G401 (cell line): Measurements from ENCODE around the gene PPP2R3A. TPM values are rescaled to one million over a fixed set of nuclear protein-coding genes. Genes with fewer than 3 reads are reported as not detected.
A peak's percentile ranks its signal among the peaks of the same experiment; 100 is the strongest.

Experiments used
- DNase-seq: peaks from one replicate; pipeline ENCODE4 v3.0.0-alpha.2; 2015; ENCODE audit warnings: low spot score
- in situ Hi-C: cut with HindIII; loops from 2 replicates; pipeline ENCODE4 v1.10.0; 2016; ENCODE audit warnings: low sequenced_read_pairs, mixed read lengths
- total RNA-seq: library from RNA; depleted of rRNA; stranded (reverse); fragments of >200 nt; shearing (Covaris generic); gene quantifications from 2 replicates; pipeline ENCODE4 v1.2.3, GENCODE V29; 2014

The PPP2R3A gene
- total RNA-seq, 1 experiment from 2014 or later: 0.88 TPM

DNA sequence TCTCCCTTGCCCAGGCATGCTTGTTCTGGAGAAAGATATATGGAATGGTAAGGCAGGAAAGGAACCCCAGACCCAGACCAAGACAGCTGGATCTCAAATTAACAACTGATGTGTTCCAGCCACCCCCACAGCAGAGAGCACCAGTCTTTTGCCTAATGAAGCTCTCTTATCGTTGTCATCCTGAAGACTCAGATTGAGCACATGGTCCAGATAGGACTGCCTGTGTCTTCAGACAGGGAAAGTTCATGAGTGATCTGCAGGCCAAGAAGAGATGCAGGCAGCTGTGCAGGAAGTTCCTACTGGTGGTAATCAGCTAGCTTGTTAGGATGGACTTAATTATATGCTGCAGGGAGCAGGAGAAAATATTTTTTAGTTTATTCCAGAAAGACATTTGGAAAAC, 53.3 kb downstream of the PPP2R3A start:
- in situ Hi-C loops: no loop called here
- no peak for DNase-seq

DNA sequence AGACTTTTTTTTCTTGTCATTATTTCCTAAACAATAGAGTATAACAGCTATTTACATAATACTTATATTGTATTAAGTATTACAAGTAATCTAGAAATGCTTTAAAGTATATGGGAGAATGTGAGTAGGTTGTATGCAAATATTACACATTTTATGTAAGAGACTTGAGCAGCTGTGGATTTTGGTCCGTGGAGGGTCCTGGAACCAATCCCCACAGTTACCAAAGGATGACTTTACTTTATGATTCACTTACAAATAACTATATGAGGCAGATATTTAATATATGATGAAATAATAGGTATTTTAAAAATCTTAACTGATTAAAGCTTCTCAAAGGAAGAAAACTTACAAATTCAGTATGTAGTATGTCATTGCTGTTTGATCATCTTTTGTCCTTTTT, 56.3 kb downstream of the PPP2R3A start:
- in situ Hi-C loops: no loop called here
- DNase-seq: no peak

DNA sequence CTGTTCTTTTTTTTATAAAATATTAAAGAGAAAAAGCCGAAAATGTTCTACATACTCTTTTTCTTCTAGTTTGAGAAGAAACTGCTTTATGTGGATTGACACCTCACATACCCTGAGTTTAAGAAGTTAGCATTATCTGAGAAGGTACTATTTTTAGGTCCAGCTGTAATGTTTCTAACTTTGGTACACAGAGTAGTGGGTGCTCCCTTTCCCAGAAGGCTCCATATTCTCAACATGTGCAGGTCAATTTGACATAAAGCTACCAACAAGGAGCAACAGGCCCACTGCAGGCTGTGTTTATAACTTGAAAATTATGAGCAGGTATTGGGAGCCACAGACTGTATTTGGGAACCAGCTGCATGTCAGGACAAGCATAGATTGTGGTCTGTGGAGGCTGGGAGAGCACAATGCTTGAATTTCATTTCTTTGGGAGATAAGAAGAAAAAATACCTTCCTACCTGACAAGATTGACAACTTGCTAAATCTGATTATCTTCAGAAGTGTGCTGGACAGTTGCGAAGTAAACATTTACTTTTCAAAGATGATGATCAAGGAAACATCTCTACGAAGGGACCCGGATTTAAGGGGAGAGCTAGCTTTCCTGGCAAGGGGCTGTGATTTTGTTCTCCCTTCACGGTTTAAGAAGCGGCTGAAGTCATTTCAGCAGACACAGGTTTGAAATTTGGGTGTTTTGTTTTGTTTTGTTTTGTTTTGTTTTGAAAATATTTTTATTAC, 57.2 kb downstream of the PPP2R3A start:
- no peak for DNase-seq
- in situ Hi-C loops: no loop called here

DNA sequence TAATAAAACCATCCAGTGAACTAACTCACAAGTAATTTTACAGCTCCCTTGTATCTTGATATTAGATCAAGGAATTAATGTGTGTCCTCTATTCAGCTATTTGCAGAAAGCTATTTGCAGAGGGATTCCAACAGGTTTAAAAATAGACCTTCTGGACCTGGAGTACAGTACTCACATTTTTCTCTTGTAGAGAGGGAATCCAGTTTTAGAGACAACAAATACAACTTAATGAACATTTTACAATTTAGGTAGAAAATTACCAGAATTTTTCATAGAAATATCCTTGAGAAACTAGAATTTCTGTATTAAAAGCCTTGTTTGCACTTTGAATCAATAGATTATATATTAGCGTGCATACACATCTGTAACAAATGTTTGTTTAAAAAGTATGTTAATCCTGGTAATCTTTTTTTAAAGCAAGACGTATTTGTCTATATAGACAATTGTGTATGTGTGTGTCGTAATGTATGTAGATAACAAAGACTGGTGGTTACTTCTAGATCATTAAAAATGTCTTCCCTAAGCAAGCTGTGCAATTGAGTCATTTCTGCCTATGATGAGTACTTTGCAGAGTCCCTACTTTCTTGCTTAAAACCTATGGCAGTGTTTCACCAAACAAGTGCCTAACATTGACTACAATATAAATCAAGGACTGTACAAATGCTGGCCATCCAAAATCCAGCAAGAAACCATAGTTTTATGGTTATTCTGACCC, 57.9 kb downstream of the PPP2R3A start:
- in situ Hi-C loops: no loop called here
- no peak for DNase-seq

DNA sequence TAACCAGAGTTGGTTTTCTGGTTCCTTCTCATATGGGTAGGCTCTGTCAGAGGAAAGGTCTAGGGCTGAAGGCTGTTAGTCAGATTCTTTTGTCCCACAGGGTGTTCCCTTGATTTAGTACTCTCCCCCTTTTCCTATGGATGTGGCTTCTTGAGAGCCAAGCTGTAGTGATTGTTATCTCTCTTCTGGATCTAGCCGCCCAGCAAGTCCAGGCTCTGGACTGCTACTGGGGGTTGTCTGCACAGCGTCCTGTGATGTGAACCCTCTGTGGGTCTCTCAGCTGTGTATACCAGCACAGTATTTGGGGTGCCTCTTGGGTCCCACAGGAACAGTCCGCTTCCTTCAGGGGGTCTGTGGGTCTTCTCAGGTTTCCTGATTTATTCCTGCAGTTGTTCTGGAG, 70.8 kb downstream of the PPP2R3A start:
- no peak for DNase-seq
- in situ Hi-C loops: no loop called here

DNA sequence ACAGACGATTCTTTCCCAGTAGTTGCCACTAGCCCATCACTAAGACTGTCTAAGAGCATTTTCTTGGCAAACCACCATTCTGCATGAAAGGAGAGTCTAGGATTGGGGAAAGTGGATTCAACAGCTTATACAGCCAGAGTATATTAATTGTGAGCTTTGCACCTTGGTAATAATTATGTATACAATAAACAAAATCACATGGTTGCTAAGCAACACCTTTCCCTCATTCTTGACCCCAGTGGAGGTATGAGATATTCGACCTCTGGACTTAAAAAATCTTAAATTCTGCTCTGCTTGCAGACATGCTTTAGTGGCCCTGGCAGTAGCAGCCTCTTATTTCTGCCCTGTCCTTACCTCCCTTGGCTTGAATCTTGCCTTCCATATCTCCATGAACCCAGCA, 73.1 kb downstream of the PPP2R3A start:
- no peak for DNase-seq
- in situ Hi-C loops: no loop called here

DNA sequence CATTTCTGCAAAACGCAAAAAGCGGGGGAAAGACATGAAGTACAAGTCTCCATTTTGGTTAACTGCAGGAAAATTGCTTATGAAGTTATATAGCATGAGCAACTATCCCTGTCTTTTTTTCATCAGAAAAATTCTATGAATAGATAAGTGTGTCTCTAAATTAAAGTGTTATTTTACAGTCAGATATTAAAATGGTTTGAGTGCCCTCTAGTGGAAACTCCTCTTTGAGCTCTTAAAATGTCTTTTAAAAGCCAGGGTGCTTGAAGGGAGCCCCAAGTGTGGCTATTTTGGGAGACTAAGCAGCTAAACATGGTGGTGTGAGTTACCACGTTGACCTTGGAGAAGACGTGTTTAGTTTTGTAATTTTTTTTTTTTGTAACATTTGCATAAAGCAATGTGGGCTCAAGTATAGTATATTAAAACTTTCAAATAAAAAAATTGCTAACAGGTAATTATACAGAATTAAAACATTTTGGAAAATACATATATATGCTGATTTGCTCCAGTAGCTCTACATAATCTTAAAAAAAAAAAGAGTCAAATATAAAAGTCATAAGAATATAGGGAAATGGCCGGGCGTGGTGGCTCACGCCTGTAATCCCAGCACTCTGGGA, 77.2 kb downstream of the PPP2R3A start:
- DNase-seq: peak; percentile 61
- in situ Hi-C loops: no loop called here

DNA sequence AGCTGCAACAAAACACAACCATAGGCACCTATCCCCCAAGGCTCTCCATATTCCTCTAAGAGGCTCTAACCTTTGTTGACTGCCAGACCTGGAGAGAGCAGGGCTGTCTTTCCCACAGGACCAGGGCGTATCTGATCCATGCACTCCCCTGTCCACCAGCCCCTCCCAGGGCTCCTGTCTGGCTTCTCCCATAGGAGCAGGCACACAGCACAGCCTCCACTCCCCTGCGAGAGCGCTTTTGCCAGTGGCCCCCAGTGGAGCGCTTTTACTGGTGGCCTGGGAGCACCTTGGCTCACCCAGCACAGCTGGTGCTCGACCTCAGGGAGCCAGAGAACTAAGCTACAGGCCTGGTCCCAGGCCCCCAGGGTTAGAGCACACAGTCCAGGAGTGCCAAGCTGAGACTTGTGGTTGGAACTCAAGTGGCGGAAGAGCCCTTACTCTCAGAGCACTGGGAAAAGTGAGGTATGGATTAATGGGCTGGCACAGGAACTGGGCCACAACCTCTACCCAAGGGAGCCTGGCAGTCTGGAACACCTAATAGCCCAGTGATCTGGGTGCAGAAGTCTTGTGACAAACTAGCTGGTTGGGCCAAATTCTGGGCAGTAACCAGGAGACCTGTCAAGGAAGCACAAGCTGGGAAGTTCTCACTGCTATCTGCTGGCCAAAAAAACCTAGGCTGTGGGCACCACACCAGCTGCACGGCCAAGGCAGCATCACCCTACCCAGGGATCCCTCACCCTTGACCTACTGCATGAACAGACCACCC, 79.6 kb downstream of the PPP2R3A start:
- no peak for DNase-seq
- in situ Hi-C loops: no loop called here

DNA sequence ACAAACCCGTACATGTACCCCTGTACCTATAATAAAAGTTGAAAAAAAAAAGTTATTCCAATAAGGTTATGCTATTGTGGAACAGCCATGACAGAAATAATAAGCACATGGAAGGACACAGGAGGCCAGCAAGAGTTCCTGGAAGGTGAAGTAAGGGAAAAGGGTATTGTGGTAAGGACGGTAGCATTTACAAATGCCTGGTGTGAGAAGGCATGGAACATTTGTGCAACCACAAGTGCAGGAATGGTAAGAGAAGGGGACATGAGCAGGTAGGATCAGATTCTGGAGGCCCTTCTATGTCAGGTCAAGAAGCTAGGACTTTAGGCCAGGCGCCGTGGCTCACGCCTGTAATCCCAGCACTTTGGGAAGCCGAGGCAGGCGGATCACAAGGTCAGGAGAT, 82.5 kb downstream of the PPP2R3A start:
- no peak for DNase-seq
- in situ Hi-C loops: no loop called here

DNA sequence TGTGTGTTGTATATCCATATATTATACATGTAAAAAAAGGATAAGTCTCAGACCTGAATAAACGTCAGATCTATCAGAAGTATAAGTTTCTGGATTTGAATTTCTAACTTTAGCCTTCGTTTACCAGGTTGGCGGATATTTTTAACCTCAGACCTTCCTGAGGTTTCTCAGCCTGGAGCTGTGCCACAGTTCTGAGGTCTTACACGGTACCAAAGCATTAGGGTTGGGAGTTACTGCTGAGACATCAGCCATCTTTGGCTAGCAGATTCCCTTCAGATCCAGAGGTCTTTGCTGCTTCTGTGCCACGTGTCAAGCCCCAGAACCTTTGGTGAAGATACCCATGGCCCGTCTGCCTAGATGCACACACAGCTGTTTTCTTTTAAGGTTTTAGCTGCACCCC, 84.7 kb downstream of the PPP2R3A start:
- in situ Hi-C loops: no loop called here
- no peak for DNase-seq

GRCh38 chr3:136055491-136055890, 90.0 kb downstream of the PPP2R3A start:
- in situ Hi-C loops: no loop called here
- DNase-seq: no peak

GRCh38 chr3:136067211-136067610, 101.7 kb downstream of the PPP2R3A start:
- no peak for DNase-seq
- in situ Hi-C loops: no loop called here

DNA sequence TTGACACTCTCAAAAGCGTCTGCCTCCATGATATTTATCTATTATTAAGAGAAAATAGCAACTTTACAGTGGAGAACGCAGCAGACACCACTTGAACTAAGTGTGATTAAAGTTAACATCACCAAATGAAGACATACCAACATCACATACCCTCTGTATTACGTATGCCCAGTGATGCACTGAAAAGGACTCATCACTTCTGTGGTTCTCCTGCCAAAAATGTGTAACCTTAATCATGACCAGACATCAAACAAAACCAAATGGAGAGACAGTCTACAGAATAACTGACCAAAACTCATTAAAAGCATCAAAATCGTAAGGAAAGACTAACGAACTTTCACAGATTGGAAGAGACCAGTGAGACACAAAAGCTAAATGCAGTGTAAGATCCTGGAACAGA, 103.2 kb downstream of the PPP2R3A start:
- in situ Hi-C loops: no loop called here

GRCh38 chr3:136069933-136070332, 104.4 kb downstream of the PPP2R3A start:
- DNase-seq: no peak
- in situ Hi-C loops: no loop called here

More for the DNA sequence above, 103.2 kb downstream of the PPP2R3A start:
- DNase-seq: no peak

DNA sequence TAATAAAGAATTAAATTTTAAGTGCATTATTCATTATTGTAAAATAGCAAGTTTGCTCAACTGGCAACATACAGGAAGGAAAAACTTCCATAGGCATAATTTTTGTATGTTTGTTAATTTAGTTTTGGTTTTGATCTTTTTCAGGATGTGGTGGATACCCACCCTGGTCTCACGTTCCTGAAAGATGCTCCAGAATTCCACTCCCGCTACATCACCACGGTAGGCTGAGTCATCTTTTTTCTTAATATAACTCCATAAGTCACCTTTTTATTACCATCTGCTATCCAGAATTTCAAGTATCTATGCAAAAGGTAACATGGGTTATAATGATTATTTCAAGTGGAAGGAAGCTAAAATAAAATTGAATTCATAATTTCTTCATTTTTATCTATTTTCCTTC, 104.8 kb downstream of the PPP2R3A start:
- in situ Hi-C loops: no loop called here
- DNase-seq: no peak

DNA sequence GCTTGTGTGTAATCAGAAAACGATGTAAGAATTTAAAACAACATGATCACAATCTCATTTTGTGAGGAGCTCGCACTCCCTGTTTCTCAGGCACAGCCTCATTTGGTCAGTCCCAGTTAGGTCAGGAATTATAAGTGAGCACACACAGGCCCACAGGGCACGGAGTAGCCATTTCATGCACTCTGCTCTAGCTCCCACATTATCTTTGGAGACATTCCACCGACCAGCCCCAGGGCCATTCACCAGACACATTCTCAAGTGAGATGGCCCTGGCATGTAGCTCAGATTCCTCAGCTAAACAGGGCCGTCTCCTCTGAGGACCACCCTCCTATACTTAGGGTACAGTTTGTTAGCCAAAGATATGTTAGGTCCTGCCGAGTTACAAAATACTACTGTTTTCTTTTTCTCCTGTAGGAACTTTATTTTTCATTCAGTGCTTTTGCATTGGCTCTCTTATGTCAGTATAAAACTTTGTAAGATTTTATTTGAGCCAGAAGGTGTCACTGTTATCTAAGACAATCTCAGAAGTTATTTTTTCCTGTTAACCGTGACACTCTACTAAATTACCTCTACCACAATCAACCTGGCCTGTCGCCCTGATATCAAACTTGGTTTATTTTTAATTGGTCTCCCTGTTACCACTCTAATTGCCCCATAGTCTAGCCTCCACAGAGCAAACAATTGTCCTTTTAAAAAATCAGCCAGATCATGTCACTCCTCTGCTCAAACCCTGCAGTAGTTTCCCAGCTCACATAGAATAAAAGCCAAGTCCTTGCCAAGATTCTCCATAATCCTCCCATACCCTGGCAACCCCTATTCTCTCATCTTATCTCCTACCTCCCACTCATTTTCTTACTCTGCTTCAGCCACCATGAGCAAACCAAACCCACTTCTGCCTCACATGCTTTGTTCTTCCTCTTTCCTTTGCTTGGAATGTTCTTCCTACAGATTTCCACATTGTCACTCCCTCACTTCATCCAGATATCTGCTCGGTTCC, 105.7 kb downstream of the PPP2R3A start:
- DNase-seq: peak; percentile 16
- in situ Hi-C loops: no loop called here

GRCh38 chr3:136074546-136075170, 109.1 kb downstream of the PPP2R3A start:
- in situ Hi-C loops: no loop called here
- DNase-seq: no peak

DNA sequence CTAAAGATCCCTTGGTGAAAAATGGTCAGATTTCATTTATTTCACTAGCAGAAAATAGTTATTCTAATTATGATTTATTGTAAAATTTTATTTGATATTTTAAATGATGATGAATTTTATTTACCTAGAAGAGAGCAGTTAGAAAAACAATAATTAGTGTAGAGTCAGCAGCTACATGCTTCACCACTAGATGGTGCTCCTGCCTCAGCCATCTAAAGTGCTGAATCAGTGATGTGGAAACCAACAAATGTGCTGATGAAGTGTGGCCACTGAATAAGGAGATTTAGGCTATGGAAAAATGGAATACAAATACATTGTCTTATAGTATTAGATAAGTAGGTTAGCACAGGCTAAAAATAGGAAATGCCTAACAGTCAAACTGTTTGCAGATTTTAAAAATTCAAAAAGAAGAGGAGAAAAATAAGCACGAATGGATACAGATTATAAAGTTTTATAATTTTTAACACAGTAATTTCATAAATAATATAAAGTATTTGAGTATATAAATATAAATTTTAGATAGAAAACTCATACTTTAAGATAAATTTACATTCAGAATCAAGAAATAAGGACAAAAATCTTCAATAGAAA, 109.8 kb downstream of the PPP2R3A start:
- in situ Hi-C loops: no loop called here
- peak; percentile 87 for DNase-seq
